ENCODE measurements around the gene SCAPER.

DNA sequence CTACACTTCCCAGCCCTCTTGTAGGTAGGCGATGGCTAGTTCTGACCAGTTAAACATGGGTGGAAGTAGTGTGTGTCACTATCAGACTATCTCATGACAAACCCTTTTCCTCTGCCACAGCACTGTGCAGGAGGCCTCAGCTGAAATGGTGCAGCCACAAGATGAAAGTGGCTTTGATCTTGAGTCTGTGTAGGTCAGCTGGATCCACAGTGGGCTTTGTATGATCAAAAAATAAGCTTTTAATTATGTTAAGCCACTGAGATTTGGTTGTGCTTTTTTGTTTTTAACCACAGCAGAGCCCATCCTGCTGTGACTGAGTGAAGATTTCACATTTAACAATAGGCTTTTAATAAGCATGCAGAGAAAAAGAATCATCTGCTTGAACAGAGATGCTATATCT, 46.1 kb upstream of the SCAPER start:
- TF ChIP-seq EP300 (IDR thresholded peaks at IDR 0.05), result no peak
- TF ChIP-seq, protein P1, sequence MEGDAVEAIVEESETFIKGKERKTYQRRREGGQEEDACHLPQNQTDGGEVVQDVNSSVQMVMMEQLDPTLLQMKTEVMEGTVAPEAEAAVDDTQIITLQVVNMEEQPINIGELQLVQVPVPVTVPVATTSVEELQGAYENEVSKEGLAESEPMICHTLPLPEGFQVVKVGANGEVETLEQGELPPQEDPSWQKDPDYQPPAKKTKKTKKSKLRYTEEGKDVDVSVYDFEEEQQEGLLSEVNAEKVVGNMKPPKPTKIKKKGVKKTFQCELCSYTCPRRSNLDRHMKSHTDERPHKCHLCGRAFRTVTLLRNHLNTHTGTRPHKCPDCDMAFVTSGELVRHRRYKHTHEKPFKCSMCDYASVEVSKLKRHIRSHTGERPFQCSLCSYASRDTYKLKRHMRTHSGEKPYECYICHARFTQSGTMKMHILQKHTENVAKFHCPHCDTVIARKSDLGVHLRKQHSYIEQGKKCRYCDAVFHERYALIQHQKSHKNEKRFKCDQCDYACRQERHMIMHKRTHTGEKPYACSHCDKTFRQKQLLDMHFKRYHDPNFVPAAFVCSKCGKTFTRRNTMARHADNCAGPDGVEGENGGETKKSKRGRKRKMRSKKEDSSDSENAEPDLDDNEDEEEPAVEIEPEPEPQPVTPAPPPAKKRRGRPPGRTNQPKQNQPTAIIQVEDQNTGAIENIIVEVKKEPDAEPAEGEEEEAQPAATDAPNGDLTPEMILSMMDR (IDR thresholded peaks at IDR 0.05), result no peak
- TF ChIP-seq POLR2A (IDR thresholded peaks at IDR 0.05; ENCODE audit: low read depth), result no peak
- TF ChIP-seq POLR2AphosphoS5 (IDR thresholded peaks at IDR 0.05), result no peak

All from esophagus muscularis mucosa (tissue), 4 donors.